ENCODE data around the gene PBRM1. TPM values are rescaled to one million over a fixed set of nuclear protein-coding genes. Genes with fewer than 3 reads are reported as not detected.

Gene PBRM1
- total RNA-seq, 1 experiment from 2014 or later, result 74.2 TPM

DNA sequence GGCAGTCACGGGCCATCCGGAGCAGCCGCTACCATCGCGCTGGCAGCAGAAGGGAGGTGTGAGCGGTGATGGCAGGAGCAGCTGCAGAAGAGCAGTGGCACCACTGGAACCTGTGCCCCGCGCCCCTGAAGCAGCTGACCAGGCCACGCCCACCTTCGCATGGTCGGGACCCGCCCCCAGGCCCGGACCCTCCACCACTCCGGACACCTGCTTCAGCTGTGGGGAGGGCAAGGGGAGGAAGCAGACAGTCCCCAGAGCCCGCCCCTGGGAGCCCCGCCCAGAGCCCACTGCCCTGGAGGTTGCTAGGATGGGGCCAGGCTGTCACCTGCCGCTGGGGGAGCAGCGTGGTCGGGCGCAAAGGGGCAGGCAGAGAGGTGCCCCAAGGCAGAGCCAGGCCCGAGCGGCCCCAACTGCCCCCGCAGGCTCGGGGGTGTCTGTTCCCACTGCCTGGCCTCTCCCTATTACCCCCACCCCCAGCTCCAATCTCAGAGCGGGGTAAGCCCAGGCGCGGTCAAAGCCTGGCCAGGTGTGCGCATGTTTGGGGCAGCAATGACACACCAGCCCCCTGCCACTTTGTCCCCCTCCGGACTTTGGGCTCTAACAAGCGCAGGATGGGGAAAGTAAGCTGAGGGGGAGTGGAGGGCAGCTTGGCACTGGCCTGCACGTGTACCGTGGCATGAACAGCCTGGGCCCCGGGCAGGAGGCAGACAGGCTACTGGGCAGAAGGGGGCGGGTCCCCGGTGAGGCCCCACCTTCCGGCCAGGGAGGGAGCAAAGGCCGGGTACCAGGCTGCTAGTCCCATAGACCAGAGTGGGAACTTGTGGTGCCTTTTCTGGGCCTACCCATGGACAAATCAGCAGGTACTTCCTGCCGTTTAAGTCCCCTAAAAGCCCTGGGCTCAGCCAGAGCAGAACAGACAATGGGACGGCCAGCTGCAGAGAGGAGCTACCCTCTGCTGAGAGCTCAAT is 28.9 kb upstream of the PBRM1 start:
- Histone ChIP-seq H3K4me2 (ENCODE audit: insufficient read depth, insufficient read length, low read length) (peak overlapping the region; percentile 75), H2AK5ac (ENCODE audit: insufficient read length, low read length) (no peak overlapping the region), H3K18ac (ENCODE audit: insufficient read length, low read depth, low read length) (no peak overlapping the region), H4K91ac (ENCODE audit: insufficient read length, low read depth, low read length) (no peak overlapping the region), H3K14ac (ENCODE audit: insufficient read depth, low read length) (no peak overlapping the region), H4K5ac (ENCODE audit: insufficient read length, low read depth, low read length) (no peak overlapping the region), H2BK12ac (ENCODE audit: insufficient read length, low read depth, low read length) (no peak overlapping the region), H3K56ac (ENCODE audit: insufficient read length, low read depth, low read length) (no peak overlapping the region), H2AFZ (ENCODE audit: low read length) (no peak overlapping the region), H3K79me2 (ENCODE audit: insufficient read depth, low read length) (no peaks in the 10 kb centered on the region), H3K9me3 (ENCODE audit: control insufficient read depth, low read depth, low read length) (no peaks in the 10 kb centered on the region), H3K79me1 (ENCODE audit: insufficient read depth, low read depth, low read length, poor library complexity, severe bottlenecking) (no peaks in the 10 kb centered on the region), H3K4ac (ENCODE audit: low read depth, low read length) (no peak overlapping the region), H4K8ac (replicated peaks; ENCODE audit: insufficient read length, low read depth, low read length) (no peak overlapping the region), H3T11ph (ENCODE audit: low read length) (no peak overlapping the region), H3K23me2 (ENCODE audit: insufficient read length, low read depth, low read length, poor library complexity, severe bottlenecking) (peaks cover 9% of the 10 kb centered on the region), H2BK15ac (ENCODE audit: low read depth, low read length) (no peak overlapping the region; the same call in 1 of the 2 replicates), H3K27me3 (ENCODE audit: insufficient read depth, low read length) (no peaks in the 10 kb centered on the region), H3K27ac (ENCODE audit: insufficient read length, low read depth, low read length) (no peak overlapping the region), H2BK120ac (ENCODE audit: low read depth, low read length, poor library complexity, severe bottlenecking) (no peak overlapping the region), H3K4me1 (ENCODE audit: insufficient read depth, low read length) (no peaks in the 10 kb centered on the region; the same call in 1 of the 2 replicates), H3K9ac (ENCODE audit: extremely low read depth, insufficient read length, low read length) (no peak overlapping the region), H2BK20ac (ENCODE audit: low read depth, low read length, poor library complexity, severe bottlenecking) (no peak overlapping the region), H4K20me1 (ENCODE audit: control insufficient read depth, insufficient read depth, insufficient read length) (no peaks in the 10 kb centered on the region), H2BK5ac (ENCODE audit: insufficient read length, low read length) (no peak overlapping the region), H3K23ac (ENCODE audit: insufficient read length, low read depth, low read length) (no peak overlapping the region)
- H3K27me3 Mint-ChIP-seq (ENCODE audit: low read depth), result no peaks in the 10 kb centered on the region
- H3K4me3 Mint-ChIP-seq, result peak overlapping the region; percentile 63 to 81
- no CpG with 5 or more reads among the region's 39 CpGs for WGBS (ENCODE audit: extremely low coverage, insufficient read length, low lambda C conversion rate)
- H3K27ac Mint-ChIP-seq, result no peak overlapping the region
- DNase-seq, result peak; percentile 98
- no peaks in the 10 kb centered on the region for H3K9me3 Mint-ChIP-seq
- TF ChIP-seq, protein P1, sequence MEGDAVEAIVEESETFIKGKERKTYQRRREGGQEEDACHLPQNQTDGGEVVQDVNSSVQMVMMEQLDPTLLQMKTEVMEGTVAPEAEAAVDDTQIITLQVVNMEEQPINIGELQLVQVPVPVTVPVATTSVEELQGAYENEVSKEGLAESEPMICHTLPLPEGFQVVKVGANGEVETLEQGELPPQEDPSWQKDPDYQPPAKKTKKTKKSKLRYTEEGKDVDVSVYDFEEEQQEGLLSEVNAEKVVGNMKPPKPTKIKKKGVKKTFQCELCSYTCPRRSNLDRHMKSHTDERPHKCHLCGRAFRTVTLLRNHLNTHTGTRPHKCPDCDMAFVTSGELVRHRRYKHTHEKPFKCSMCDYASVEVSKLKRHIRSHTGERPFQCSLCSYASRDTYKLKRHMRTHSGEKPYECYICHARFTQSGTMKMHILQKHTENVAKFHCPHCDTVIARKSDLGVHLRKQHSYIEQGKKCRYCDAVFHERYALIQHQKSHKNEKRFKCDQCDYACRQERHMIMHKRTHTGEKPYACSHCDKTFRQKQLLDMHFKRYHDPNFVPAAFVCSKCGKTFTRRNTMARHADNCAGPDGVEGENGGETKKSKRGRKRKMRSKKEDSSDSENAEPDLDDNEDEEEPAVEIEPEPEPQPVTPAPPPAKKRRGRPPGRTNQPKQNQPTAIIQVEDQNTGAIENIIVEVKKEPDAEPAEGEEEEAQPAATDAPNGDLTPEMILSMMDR (conservative IDR thresholded peaks at IDR 0.05), result peak; percentile 45; the same call in 2 of the 3 replicates
- peaks cover 5 to 15% (median 14%) of the 10 kb centered on the region in 3 experiments for H3K36me3 Mint-ChIP-seq (ENCODE audit: insufficient read depth in 1 of 3, low read depth in 3 of 3)
- peaks cover 2 to 8% of the 10 kb centered on the region in 2 experiments; a peak in 3 of 4 replicates for H3K4me1 Mint-ChIP-seq

All from H9 (cell line).